Gastrocnemius medialis (tissue), 4 donors: ENCODE data around the gene KRT77. TPM values are rescaled to one million over a fixed set of nuclear protein-coding genes. Genes with fewer than 3 reads are reported as not detected.
"Not testable (repeated sequence)": the region's sequence is repeated elsewhere in the genome, so short reads cannot be mapped to it uniquely, and the experiment has no call there.

Source experiments
- ATAC-seq, 2 donors: fragments of 150-250 bp; one replicate each; pipeline ENCODE4 v1.9.1; 2016
- DNase-seq, 2 donors: peaks; one replicate each; pipeline ENCODE4 v3.0.0-alpha.2; 2019
- H3K27ac ChIP-seq, 4 donors: fragments of 200-600 bp; sonication (generic); 1 replicate in 1 of 4; 2 replicates in 3 of 4; pipeline ENCODE4 v1.5.1; 2016 to 2018; ENCODE audit warnings: mild to moderate bottlenecking in 2 of 4, moderate library complexity in 1 of 4
- H3K27me3 ChIP-seq, 3 donors: fragments of 200-600 bp; sonication (generic) in 2 of 3; 1 replicate in 1 of 3; 2 replicates in 2 of 3; pipeline versions ENCODE4 v1.5.1 to v1.6.0; 2016 to 2019; ENCODE audit warnings: mild to moderate bottlenecking in 1 of 3, moderate library complexity in 1 of 3
- H3K36me3 ChIP-seq, 2 donors: fragments of 200-600 bp; sonication (generic) in 1 of 2; one replicate each; pipeline ENCODE4 v1.5.1; 2017 to 2018
- H3K4me1 ChIP-seq, 2 donors: fragments of 200-600 bp; sonication (generic) in 1 of 2; one replicate each; pipeline ENCODE4 v1.5.1; 2016 to 2017; ENCODE audit warnings: mild to moderate bottlenecking in 2 of 2
- H3K4me3 ChIP-seq, 4 donors: fragments of 200-600 bp; sonication (generic) in 3 of 4; 1 replicate in 1 of 4; 2 replicates in 3 of 4; pipeline ENCODE4 v1.5.1; 2016 to 2019; ENCODE audit warnings: mild to moderate bottlenecking in 2 of 4
- H3K9me3 ChIP-seq, 3 donors: fragments of 200-600 bp; sonication (generic) in 2 of 3; 1 replicate in 1 of 3; 2 replicates in 2 of 3; pipeline ENCODE4 v1.5.1; 2016 to 2019
- POLR2A ChIP-seq, 2 donors: fragments of 450-650 bp; IDR thresholded peaks; one replicate each; pipeline ENCODE4 v1.6.1; 2017; ENCODE audit warnings: antibody characterized with exemption in 2 of 2, mild to moderate bottlenecking in 2 of 2, moderate library complexity in 2 of 2
- in situ Hi-C, 4 donors: fragments of 200-750 bp; cut with MboI; loops; one replicate each; pipeline versions ENCODE4 v1.15.0 to v1.8.0; 2017; ENCODE audit warnings: low sequenced_read_pairs in 4 of 4
- intact Hi-C: fragments of 100-400 bp; cut with DNase I; formaldehyde crosslinking; loops from one replicate; pipeline ENCODE4 v1.15.1; 2023; ENCODE audit warnings: low total_unique reads
- total RNA-seq, 4 donors: library from RNA; depleted of rRNA; stranded (reverse); fragments of >200 nt; gene quantifications; one replicate each; pipeline versions ENCODE4 v1.1.0 to v1.2.3, GENCODE V29; 2016
- TF ChIP-seq, protein P1 (sequence below), 5 experiments: fragments of 450-650 bp in 3 of 5; fragments of 200-600 bp in 2 of 5; sonication (generic) in 2 of 5; IDR thresholded peaks in 4 of 5; conservative IDR thresholded peaks in 1 of 5; 1 replicate in 4 of 5; 2 replicates in 1 of 5; pipeline ENCODE4 v1.5.1; 2016 to 2019; ENCODE audit warnings: antibody characterized with exemption in 5 of 5, mild to moderate bottlenecking in 3 of 5, moderate library complexity in 3 of 5

The KRT77 gene
- not detected for total RNA-seq

DNA sequence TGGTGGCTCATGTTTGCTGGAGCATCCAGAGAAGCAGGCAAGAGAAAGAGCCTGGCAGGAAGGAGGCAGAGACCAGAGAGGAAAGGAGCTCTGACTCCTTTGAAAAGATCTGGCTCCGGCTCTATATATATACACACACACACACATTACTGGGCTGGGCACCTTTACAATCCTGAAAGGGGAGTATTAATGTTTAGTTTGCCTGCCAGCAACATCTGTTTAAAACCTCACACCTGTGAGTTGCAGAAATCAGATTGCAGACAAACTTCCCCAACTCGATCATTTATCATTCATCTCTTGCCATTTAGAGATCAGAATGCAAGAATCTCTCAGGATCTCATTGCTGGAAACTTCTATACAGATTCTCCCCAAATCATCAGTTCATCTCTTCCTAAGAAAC, at the start of gene KRT77:
Gene KRT77 (minus strand): TSS at position 101 of the 400 bp plus-strand sequence. CDS start 90 bp downstream, at position 11.
- Histone ChIP-seq H3K9me3 (no peaks in the 10 kb centered on the region), H3K4me3 (no peak within 1 kb of the TSS), H3K36me3 (no peaks in the 10 kb centered on the region), H3K27me3 (peaks cover 0 to 2% (median 0%) of the 10 kb centered on the region in 3 donors), H3K27ac (no peak within 1 kb of the TSS), H3K4me1 (no peaks in the 10 kb centered on the region)
- ATAC-seq (no peak), DNase-seq (no peak)
- in situ Hi-C loops (no loop called here), intact Hi-C loops (no loop called here)
- TF ChIP-seq POLR2A (IDR thresholded peaks at IDR 0.05): no peak
- TF ChIP-seq, protein P1, sequence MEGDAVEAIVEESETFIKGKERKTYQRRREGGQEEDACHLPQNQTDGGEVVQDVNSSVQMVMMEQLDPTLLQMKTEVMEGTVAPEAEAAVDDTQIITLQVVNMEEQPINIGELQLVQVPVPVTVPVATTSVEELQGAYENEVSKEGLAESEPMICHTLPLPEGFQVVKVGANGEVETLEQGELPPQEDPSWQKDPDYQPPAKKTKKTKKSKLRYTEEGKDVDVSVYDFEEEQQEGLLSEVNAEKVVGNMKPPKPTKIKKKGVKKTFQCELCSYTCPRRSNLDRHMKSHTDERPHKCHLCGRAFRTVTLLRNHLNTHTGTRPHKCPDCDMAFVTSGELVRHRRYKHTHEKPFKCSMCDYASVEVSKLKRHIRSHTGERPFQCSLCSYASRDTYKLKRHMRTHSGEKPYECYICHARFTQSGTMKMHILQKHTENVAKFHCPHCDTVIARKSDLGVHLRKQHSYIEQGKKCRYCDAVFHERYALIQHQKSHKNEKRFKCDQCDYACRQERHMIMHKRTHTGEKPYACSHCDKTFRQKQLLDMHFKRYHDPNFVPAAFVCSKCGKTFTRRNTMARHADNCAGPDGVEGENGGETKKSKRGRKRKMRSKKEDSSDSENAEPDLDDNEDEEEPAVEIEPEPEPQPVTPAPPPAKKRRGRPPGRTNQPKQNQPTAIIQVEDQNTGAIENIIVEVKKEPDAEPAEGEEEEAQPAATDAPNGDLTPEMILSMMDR (IDR thresholded peaks at IDR 0.05 in 4 of 5, conservative IDR thresholded peaks at IDR 0.05 in 1 of 5): no peak

DNA sequence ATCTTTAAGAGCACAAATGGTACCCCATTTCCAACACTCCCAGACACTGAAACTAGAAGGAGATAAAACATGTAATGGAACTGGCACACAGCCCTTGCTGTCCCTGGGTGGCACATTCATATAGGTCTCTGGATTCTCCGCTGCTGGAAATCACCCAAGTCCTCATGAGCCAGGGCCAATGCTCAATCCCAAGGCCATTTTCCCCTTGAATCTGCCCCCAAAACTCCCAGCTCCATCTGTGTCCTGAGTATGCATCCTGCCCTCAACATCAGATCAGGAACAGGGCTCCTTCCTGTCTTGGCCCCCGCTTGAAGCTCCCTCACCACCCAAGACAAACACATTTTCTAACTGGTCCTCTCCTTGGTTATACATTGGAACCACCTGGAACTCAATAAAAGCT, 49.2 kb upstream of the KRT77 start:
- Histone ChIP-seq H3K27ac (no peak overlapping the region), H3K4me3 (no peak overlapping the region), H3K27me3 (no peaks in the 10 kb centered on the region), H3K36me3 (no peaks in the 10 kb centered on the region), H3K9me3 (no peaks in the 10 kb centered on the region), H3K4me1 (no peaks in the 10 kb centered on the region)
- TF ChIP-seq, protein P1 (IDR thresholded peaks at IDR 0.05 in 4 of 5, conservative IDR thresholded peaks at IDR 0.05 in 1 of 5): no peak
- no peak for TF ChIP-seq POLR2A (IDR thresholded peaks at IDR 0.05)
- intact Hi-C loops: no loop called here
- ATAC-seq: no peak
- in situ Hi-C loops: no loop called here
- DNase-seq: no peak

DNA sequence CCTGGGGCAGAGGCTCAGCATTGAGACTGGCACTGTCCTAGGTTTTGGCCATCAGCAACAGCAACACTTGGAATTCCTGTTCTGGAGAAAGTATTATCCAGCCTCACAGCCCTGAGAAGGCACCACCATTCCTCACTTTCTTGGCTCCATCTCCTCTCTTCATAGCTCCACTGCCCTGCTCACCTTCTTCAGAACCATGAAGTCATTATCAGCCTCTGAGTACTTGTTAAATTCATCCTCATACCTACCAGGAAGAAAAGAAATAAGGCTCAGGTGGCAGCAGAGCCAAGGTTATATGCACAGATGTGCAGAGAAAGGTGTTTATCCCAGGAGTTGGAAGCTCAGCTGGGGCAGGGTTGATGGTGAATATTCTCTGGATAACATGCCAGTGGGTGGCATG, 48.5 kb upstream of the KRT77 start:
- no peak for ATAC-seq
- intact Hi-C loops (no loop called here), in situ Hi-C loops (no loop called here)
- no peak overlapping the region for H3K4me3 ChIP-seq
- no peak overlapping the region for H3K27ac ChIP-seq
- H3K4me1 ChIP-seq: no peaks in the 10 kb centered on the region
- H3K27me3 ChIP-seq: no peaks in the 10 kb centered on the region
- no peaks in the 10 kb centered on the region for H3K36me3 ChIP-seq
- TF ChIP-seq POLR2A (IDR thresholded peaks at IDR 0.05): no peak
- TF ChIP-seq, protein P1 (IDR thresholded peaks at IDR 0.05 in 4 of 5, conservative IDR thresholded peaks at IDR 0.05 in 1 of 5): no peak
- DNase-seq: no peak
- H3K9me3 ChIP-seq: no peaks in the 10 kb centered on the region

DNA sequence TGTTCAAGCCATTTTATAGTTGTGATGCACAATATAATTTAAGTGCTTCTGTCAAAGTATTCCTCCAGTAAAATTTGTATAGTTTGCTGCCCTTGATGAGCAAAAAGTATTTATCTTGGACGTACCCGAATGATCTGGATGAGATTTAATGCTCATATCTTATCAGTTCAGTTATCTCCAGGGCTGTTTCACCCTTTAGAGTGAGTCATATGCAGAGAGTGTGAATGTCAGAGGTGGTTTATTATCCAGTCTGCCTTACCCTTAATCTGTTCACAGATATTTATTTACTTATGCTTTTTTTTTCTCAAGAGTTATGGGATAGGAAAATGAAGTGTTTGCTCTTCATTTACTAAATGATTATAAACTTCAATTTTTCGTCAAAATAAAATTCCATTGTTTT, 47.2 kb upstream of the KRT77 start:
- intact Hi-C loops, DNase-seq, H3K9me3 ChIP-seq, H3K4me1 ChIP-seq, H3K27ac ChIP-seq, H3K27me3 ChIP-seq, ATAC-seq, in situ Hi-C loops, H3K4me3 ChIP-seq, H3K36me3 ChIP-seq: not testable (repeated sequence)

DNA sequence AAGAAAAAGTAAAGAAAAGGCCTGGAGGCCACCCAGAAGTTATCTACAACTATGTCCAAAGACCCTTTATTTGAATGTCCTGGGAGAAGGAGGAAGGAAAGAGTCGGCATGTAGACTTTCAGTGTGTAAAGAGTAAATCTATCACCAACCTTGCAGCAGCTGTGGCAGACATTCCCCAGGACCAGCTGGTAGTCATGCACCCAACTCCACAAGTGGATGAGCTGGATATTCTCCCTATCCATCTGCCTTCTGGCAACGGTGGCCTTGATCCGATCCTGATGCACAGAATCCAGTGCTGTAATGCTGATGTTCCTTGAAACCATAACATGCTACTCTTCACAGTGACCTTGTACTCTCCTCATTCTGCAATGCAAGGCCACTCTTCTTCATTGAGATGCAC, 46.5 kb upstream of the KRT77 start:
- DNase-seq (no peak), ATAC-seq (no peak)
- Histone ChIP-seq H3K27ac (no peak overlapping the region), H3K27me3 (no peaks in the 10 kb centered on the region), H3K4me1 (no peaks in the 10 kb centered on the region), H3K36me3 (no peaks in the 10 kb centered on the region), H3K9me3 (no peaks in the 10 kb centered on the region), H3K4me3 (no peak overlapping the region)
- no peak for TF ChIP-seq POLR2A (IDR thresholded peaks at IDR 0.05)
- TF ChIP-seq, protein P1 (IDR thresholded peaks at IDR 0.05 in 4 of 5, conservative IDR thresholded peaks at IDR 0.05 in 1 of 5): no peak
- intact Hi-C loops: no loop called here
- in situ Hi-C loops: no loop called here
